SK-N-MC (cell line): ENCODE results near the gene CAVIN1.
"Not testable (repeated sequence)": the region's sequence is repeated elsewhere in the genome, so short reads cannot be mapped to it uniquely, and the experiment has no call there.

ENCODE experiments used
- DNase-seq: peaks from one replicate; pipeline ENCODE4 v3.0.0-alpha.2; 2011; ENCODE audit warnings: low read depth, low spot score
- H3K27ac ChIP-seq: fragments of 200-600 bp; sonication (generic); 2 replicates; pipeline ENCODE4 v1.5.1; 2016; ENCODE audit warnings: mixed run types
- H3K36me3 ChIP-seq: fragments of 200-600 bp; sonication (generic); 2 replicates; pipeline ENCODE4 v1.6.1; 2017; ENCODE audit warnings: antibody characterized with exemption, low read length, mixed read lengths; ENCODE audit not compliant: insufficient read depth
- H3K4me3 ChIP-seq: fragments of 200-600 bp; sonication (generic); 2 replicates; pipeline ENCODE4 v1.5.1; 2016
- H3K9ac ChIP-seq: fragments of 200-600 bp; sonication (generic); 2 replicates; pipeline ENCODE4 v1.8.0; 2017; ENCODE audit warnings: mixed run types, mixed read lengths; ENCODE audit not compliant: insufficient read length
- H3K9me3 ChIP-seq: fragments of 200-600 bp; sonication (generic); 2 replicates; pipeline ENCODE4 v1.6.1; 2017; ENCODE audit warnings: low read depth, mild to moderate bottlenecking, antibody characterized with exemption, low read length, moderate library complexity, mixed read lengths
- EZH2 ChIP-seq: fragments of 200-600 bp; sonication (generic); IDR thresholded peaks from one replicate; pipeline ENCODE4 v1.6.1; 2017; ENCODE audit warnings: antibody characterized with exemption
- FOXP2 ChIP-seq: optimal IDR thresholded peaks from 2 replicates; pipeline ENCODE3; 2011; ENCODE audit warnings: mild to moderate bottlenecking, moderate library complexity; ENCODE audit not compliant: insufficient read depth; ENCODE audit errors: extremely low read length, control extremely low read depth
- POLR2AphosphoS5 ChIP-seq: IDR thresholded peaks from 2 replicates; pipeline ENCODE4 v1.6.1; 2012; ENCODE audit warnings: mild to moderate bottlenecking, low read depth, low read length, borderline replicate concordance

The CAVIN1 gene

DNA sequence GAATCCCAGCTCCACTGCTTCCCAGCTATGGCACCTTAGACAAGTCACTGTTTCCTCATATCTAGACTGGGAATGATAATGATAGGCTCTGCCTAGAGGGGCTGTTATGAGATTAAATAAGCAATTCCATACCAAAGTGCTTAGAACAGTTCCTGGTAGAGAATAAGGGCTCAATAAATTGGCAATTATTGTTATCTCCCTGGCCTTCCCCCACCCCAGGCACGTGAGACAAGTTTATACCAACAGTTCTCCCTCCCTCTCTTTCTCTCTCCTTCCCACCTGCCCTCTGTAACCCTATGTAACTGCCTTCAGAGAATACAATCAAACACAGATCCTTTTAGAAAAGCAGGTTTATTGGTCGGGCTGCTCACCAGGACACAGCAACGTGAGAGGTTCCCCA, 20.9 kb downstream of the CAVIN1 start:
- H3K27ac ChIP-seq, result no peak overlapping the region
- H3K4me3 ChIP-seq, result no peak overlapping the region
- TF ChIP-seq POLR2AphosphoS5, result no peak
- no peak for TF ChIP-seq EZH2
- TF ChIP-seq FOXP2, result no peak
- H3K36me3 ChIP-seq, result no peaks in the 10 kb centered on the region
- H3K9ac ChIP-seq, result peak overlapping the region; percentile 42
- no peak for DNase-seq
- no peaks in the 10 kb centered on the region for H3K9me3 ChIP-seq

DNA sequence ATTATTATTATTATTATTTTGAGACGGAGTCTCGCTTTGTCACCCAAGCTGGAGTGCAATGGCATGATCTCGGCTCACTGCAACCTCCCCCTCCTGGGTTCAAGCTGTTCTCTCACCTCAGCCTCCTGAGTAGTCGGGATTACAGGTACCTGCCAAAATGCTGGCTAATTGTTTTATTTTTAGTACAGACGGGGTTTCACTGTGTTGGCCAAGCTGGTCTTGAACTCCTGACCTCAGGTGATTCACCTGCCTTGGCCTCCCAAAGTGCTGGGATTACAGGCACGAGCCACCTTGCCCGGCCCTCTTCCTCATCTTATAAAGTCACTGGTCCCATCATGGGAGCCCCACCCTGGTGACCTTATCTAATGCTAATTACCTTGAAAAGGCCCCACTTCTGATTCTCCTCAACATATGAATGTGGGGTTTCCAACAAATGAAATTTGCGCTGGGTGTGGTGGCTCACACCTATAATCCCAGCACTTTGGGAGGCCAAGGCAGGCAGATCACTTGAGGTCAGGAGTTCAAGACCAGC, 22.1 kb downstream of the CAVIN1 start:
- H3K27ac ChIP-seq, H3K4me3 ChIP-seq, DNase-seq, H3K9ac ChIP-seq, H3K9me3 ChIP-seq, H3K36me3 ChIP-seq: not testable (repeated sequence)

DNA sequence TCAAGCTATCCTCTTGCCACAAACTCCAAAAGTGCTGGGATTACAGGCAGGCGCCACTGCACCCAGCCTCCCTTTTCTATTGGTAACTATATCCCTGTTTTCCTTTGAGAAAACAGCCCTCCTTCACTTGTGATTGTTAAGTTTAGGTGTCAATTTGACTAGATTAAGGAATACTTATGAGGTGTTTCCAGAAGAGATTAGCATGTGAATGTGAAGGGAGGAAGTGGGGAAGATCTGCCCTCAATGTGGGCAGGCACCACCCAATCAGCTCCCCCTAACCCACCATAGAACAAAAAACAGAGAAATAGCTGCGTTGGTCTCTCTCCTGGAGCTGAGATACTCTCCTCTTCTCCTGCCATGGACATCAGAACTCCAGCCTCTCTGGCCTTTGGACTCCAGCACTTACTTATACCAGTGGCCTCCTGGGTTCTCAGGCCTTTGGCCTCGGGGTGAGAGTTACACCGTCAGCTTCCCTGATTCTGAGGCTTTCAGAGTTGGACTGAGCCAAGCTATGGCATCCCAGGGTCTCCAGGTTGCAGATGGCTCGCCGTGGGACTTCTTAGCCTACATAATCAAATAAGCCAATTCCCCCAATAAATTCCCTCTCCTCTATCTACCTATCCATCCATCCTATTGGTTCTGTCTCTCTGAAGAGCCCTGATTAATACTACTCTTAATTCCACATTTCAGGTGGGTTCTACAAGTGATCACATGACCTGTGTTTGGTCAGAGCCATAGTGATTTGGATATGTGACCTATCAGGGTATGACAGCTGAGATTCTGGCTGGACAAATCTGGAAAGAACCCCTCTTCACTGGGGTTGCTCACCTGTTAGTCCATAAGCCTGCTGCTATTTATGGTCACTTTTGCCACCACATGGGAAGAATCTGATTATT, 22.9 kb downstream of the CAVIN1 start:
- no peak overlapping the region for H3K9ac ChIP-seq
- no peak for TF ChIP-seq FOXP2
- no peak for TF ChIP-seq POLR2AphosphoS5
- TF ChIP-seq EZH2, result no peak
- DNase-seq, result no peak
- H3K27ac ChIP-seq, result no peak overlapping the region
- H3K9me3 ChIP-seq, result no peaks in the 10 kb centered on the region
- no peak overlapping the region for H3K4me3 ChIP-seq
- H3K36me3 ChIP-seq, result no peaks in the 10 kb centered on the region

DNA sequence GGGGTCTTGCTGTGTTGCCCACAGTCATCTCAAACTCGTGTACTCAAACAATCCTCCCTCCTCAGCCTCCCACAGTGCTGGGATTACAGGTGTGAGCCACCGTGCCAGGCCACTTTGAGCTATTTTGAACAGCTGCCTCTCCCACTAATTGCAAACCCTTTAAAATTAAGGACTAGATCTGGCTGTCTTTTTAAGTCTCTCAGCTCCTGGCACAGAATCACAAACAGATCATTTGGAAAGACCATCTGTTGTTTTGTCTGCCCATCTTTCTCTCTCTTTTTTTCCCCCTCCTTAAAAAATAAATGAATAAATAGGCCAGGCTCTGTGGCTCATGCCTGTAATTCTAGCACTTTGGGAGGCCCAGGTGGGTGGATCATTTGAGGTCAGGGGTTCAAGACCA, 23.9 kb downstream of the CAVIN1 start:
- DNase-seq, result no peak
- H3K9ac ChIP-seq, result no peak overlapping the region
- H3K4me3 ChIP-seq, result no peak overlapping the region
- no peaks in the 10 kb centered on the region for H3K36me3 ChIP-seq
- H3K27ac ChIP-seq, result no peak overlapping the region
- H3K9me3 ChIP-seq, result no peaks in the 10 kb centered on the region
- TF ChIP-seq FOXP2, result no peak
- no peak for TF ChIP-seq POLR2AphosphoS5
- TF ChIP-seq EZH2, result no peak

DNA sequence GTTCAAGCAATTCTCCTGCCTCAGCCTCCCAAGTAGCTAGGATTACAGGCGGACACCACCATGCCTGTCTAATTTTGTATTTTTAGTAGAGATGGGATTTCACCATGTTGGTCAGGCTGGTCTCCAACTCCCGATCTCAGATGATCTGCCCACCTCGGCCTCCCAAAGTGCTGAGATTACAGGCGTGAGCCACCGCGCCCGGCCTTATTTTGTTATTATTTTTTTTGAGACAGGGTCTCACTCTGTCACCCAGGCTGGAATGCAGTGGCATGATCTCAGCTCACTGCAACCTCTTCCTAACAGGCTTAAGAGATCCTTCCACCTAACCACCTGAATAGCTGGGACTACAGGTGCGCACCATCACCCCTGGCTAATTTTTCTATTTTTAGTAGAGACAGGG, 27.5 kb downstream of the CAVIN1 start:
- H3K9me3 ChIP-seq, H3K4me3 ChIP-seq, H3K9ac ChIP-seq, H3K27ac ChIP-seq, H3K36me3 ChIP-seq, DNase-seq: not testable (repeated sequence)

DNA sequence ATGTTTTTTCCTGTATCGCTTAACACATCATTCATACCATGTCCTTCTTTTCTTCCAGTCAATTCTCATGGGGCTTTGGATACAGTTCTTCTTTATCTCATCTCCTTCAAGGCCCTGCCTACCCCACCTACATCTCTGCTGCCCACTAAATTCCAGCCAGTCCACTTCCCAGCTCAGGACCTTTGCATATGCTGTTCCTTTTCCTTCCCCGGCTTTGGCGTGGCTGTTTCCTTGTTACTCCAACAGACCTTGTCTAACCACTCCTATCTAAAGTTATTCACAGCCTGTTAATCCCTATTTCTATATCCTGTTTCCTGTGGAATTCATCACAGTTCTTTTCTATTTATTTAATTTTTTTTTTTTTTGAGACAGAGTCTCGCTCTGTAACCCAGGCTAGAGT, 28.2 kb downstream of the CAVIN1 start:
- Histone ChIP-seq H3K9me3 (no peaks in the 10 kb centered on the region), H3K27ac (no peak overlapping the region), H3K9ac (no peak overlapping the region), H3K36me3 (no peaks in the 10 kb centered on the region), H3K4me3 (no peak overlapping the region)
- TF ChIP-seq FOXP2 (no peak), EZH2 (no peak), POLR2AphosphoS5 (no peak)
- no peak for DNase-seq

DNA sequence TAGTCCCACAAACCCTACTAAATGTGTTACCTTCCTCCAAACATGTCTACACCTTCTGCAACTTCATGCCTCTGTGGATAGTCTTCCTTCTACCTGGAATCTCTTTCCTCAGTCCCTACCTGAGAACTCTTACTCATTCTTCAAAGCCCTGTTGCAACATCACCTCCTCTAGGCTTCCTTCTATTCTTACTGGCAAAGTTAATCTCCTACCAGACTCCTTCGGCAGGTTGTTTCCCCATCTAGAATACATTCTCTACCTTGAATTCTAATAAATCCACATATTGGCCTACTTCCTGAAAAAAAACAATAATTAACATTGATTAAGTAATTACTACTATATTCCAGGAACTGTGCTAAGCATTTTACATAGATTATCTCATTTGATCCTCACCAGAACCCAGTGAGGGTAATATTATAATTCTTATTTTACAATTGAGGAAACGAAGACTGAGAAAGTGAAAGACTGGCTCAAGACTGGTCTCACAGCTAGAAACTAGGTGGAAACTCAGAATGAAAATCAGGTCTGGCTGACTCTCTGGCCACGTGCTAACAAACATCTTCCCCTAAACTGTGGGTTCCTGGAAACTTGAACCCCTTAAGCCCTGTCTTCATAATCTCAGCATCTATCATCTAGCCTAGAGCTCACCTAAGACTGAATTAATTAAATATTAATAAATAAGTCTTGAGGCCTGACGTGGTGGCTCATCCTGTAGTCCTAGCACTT, 30.2 kb downstream of the CAVIN1 start:
- TF ChIP-seq FOXP2 (no peak), EZH2 (no peak), POLR2AphosphoS5 (no peak)
- Histone ChIP-seq H3K9ac (no peak overlapping the region), H3K27ac (no peak overlapping the region), H3K36me3 (no peaks in the 10 kb centered on the region), H3K9me3 (no peaks in the 10 kb centered on the region), H3K4me3 (no peak overlapping the region)
- DNase-seq, result no peak

DNA sequence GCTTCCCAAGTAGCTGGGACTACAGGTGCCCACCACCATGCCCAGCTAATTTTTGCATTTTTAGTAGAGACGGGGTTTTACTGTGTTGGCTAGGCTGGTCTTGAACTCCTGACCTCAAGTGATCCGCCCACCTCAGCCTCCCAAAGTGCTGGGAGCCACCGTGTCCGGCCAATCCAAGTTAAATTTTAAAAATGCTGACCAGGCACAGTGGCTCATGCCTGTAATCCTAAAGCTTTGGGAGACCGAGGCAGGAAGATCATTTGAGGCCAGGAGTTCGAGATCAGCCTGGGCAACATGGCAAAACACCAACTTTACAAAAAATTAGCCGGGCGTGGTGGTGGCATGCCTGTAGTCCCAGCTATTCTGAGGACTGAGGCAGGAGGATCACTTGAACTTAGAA, 31.6 kb downstream of the CAVIN1 start:
- H3K36me3 ChIP-seq, DNase-seq, H3K4me3 ChIP-seq, H3K27ac ChIP-seq, H3K9ac ChIP-seq, H3K9me3 ChIP-seq: not testable (repeated sequence)

DNA sequence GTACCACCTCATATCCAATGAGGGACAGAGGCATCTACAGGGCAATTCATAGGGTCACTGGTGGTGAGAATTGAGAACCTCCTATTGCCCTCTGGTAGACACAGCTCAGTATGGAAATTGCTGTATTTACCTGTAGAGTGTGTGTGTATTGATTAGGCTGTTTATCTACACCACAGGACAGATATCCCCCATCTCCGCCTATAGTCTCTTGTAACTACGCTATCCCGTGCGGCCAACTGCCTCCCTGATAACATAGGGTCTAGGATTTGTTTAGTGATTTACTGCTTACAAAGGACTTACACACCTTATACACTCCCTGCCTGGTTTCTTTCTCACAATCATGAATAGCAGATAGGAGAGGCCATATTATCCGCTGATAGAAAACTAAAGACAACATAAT, 33.2 kb downstream of the CAVIN1 start:
- Histone ChIP-seq H3K27ac (no peak overlapping the region), H3K36me3 (no peaks in the 10 kb centered on the region), H3K9ac (no peak overlapping the region), H3K9me3 (no peaks in the 10 kb centered on the region), H3K4me3 (no peak overlapping the region)
- no peak for DNase-seq
- TF ChIP-seq EZH2 (no peak), FOXP2 (no peak), POLR2AphosphoS5 (no peak)
